Left colon (tissue), 2 donors: Measurements from ENCODE around the gene MAB21L1. TPM values are rescaled to one million over a fixed set of nuclear protein-coding genes. Genes with fewer than 3 reads are reported as not detected.

Source experiments
- ATAC-seq: fragments of 200-7000 bp; cut with Tn5 transposase; one replicate; pipeline ENCODE4 v1.9.1; 2020; ENCODE audit warnings: mild to moderate bottlenecking, moderate library complexity
- DNase-seq, 2 donors: peaks; one replicate each; pipeline ENCODE4 v3.0.0-alpha.2; 2020
- intact Hi-C, 2 donors: fragments of 100-400 bp; cut with DNase I in 1 of 2; cut with micrococcal nuclease in 1 of 2; formaldehyde crosslinking; loops; one replicate each; pipeline versions ENCODE4 v1.11.2 to v1.14.0; 2022; cut with DNase I, micrococcal nuclease
- total RNA-seq, 2 donors: library from RNA; stranded (reverse); fragmentation: NEBNext Ultra II Directional; extraction: Animal tissue kit (Norgen Biotek cat#: 25700); gene quantifications; one replicate each; pipeline ENCODE4 v1.2.1, GENCODE V29; 2021
- donor health status: DM: no; HTN: no; CAD: no.
- donor health status: DM: yes; HTN: yes; CAD: no.

The MAB21L1 gene
- total RNA-seq, 2 donors from 2014 or later = 0.09 to 0.53 TPM

- no peak for DNase-seq
- intact Hi-C loops = no loop called here
- no peak for ATAC-seq
Observed at GRCh38 chr13:35465371-35465770, 11.1 kb downstream of the MAB21L1 start.

- DNase-seq (no peak), ATAC-seq (no peak)
- intact Hi-C loops = no loop called here
Observed at GRCh38 chr13:35460061-35460460, 16.4 kb downstream of the MAB21L1 start.

- ATAC-seq (no peak), DNase-seq (no peak)
- intact Hi-C loops = no loop called here
Observed at GRCh38 chr13:35457258-35457657, 19.2 kb downstream of the MAB21L1 start.

- no peak for ATAC-seq
- intact Hi-C loops = no loop called here
Observed at GRCh38 chr13:35455022-35455421, 21.5 kb downstream of the MAB21L1 start.

GRCh38 chr13:35449821-35450220, 26.7 kb downstream of the MAB21L1 start:
- DNase-seq = no peak
- intact Hi-C loops = no loop called here
- no peak for ATAC-seq

More at GRCh38 chr13:35455022-35455421, 21.5 kb downstream of the MAB21L1 start:
- no peak for DNase-seq

- DNase-seq = no peak
- peak; percentile 70 for ATAC-seq
- intact Hi-C loops = no loop called here
Observed at GRCh38 chr13:35448465-35448864, 28.0 kb downstream of the MAB21L1 start.
